Transverse colon (tissue), 4 donors: ENCODE measurements around the gene SATB2.

Source experiments
- EP300 ChIP-seq: sonication (generic); formaldehyde crosslinking; IDR thresholded peaks from one replicate; pipeline ENCODE4 v1.6.1; 2017; ENCODE audit warnings: antibody characterized with exemption, low read depth
- POLR2A ChIP-seq: fragments of 450-650 bp; IDR thresholded peaks from one replicate; pipeline ENCODE4 v1.6.1; 2016; ENCODE audit warnings: antibody characterized with exemption, mild to moderate bottlenecking, moderate library complexity
- POLR2AphosphoS5 ChIP-seq, 3 donors: sonication (generic); formaldehyde crosslinking; IDR thresholded peaks; one replicate each; pipeline ENCODE4 v1.6.1; 2016; ENCODE audit warnings: antibody characterized with exemption in 3 of 3
- TF ChIP-seq, protein P1 (sequence below), 5 experiments: fragments of 200-600 bp in 3 of 5; fragments of 450-650 bp in 2 of 5; sonication (generic) in 3 of 5; IDR thresholded peaks; 1 replicate in 2 of 5; 2 replicates in 3 of 5; pipeline ENCODE4 v1.5.1; 2016 to 2017; ENCODE audit warnings: antibody characterized with exemption in 5 of 5, inconsistent platforms in 3 of 5, mild to moderate bottlenecking in 2 of 5, moderate library complexity in 1 of 5

DNA sequence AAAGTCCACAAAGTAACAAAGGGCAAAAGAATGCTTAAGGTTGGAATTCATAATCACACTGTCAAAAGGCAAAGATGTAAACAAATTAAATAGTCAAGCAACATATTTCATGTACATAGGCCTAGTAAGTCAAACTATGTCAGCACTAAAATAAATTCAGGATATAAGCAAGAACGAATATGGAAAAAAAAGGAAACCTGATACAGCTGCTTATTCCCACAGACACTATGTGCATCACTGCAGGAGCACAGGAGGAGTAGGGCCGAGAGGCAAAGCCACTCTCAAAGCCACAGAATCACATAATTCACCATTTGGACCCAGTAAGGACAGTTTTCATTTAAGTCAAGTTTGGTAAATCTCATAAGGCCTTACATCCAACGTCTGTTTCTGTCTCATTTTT lies 116.6 kb downstream of the SATB2 start:
- TF ChIP-seq, protein P1, sequence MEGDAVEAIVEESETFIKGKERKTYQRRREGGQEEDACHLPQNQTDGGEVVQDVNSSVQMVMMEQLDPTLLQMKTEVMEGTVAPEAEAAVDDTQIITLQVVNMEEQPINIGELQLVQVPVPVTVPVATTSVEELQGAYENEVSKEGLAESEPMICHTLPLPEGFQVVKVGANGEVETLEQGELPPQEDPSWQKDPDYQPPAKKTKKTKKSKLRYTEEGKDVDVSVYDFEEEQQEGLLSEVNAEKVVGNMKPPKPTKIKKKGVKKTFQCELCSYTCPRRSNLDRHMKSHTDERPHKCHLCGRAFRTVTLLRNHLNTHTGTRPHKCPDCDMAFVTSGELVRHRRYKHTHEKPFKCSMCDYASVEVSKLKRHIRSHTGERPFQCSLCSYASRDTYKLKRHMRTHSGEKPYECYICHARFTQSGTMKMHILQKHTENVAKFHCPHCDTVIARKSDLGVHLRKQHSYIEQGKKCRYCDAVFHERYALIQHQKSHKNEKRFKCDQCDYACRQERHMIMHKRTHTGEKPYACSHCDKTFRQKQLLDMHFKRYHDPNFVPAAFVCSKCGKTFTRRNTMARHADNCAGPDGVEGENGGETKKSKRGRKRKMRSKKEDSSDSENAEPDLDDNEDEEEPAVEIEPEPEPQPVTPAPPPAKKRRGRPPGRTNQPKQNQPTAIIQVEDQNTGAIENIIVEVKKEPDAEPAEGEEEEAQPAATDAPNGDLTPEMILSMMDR (IDR thresholded peaks at IDR 0.05), result no peak
- TF ChIP-seq POLR2A (no peak), POLR2AphosphoS5 (IDR thresholded peaks at IDR 0.05) (no peak), EP300 (no peak)
